Activated CD4-positive, alpha-beta T cell treated with anti-CD3 and anti-CD28 coated beads for 36 hours (primary cell): ENCODE results near the gene GGN. TPM values are rescaled to one million over a fixed set of nuclear protein-coding genes. Genes with fewer than 3 reads are reported as not detected.
"Not testable (repeated sequence)": the region's sequence is repeated elsewhere in the genome, so short reads cannot be mapped to it uniquely, and the experiment has no call there.

Experiments used
- ATAC-seq: fragments of 200-7000 bp; cut with Tn5 transposase; one replicate; pipeline ENCODE4 v1.10.0; 2021; ENCODE audit warnings: mild to moderate bottlenecking, moderate library complexity
- CTCF ChIA-PET: fragments of 350-600 bp; sonication (Branson Sonifier 250); formaldehyde crosslinking; loops from one replicate; lab custom pipeline; 2021; ENCODE audit warnings: antibody characterized with exemption; lab: Charles Lee
- POLR2A ChIA-PET: fragments of 350-600 bp; sonication (Branson Sonifier 250); formaldehyde crosslinking; loops from one replicate; lab custom pipeline; 2021; ENCODE audit warnings: antibody characterized with exemption, inconsistent platforms; lab: Charles Lee
- DNase-seq: peaks from one replicate; pipeline ENCODE4 v3.0.0-alpha.2; 2020
- H3K27ac Mint-ChIP-seq: one replicate; pipeline ENCODE4 v1.8.0; 2021; ENCODE audit warnings: mixed read lengths
- H3K27me3 Mint-ChIP-seq: one replicate; pipeline ENCODE4 v1.8.0; 2021; ENCODE audit warnings: mixed read lengths
- H3K36me3 Mint-ChIP-seq: one replicate; pipeline ENCODE4 v1.8.0; 2021; ENCODE audit warnings: low read depth, mixed read lengths
- H3K4me1 Mint-ChIP-seq: one replicate; pipeline ENCODE4 v1.8.0; 2021; ENCODE audit warnings: mixed read lengths
- H3K4me3 Mint-ChIP-seq: one replicate; pipeline ENCODE4 v1.8.0; 2021; ENCODE audit warnings: mild to moderate bottlenecking, moderate library complexity, mixed read lengths
- H3K9me3 Mint-ChIP-seq: one replicate; pipeline ENCODE4 v1.8.0; 2021; ENCODE audit warnings: low read depth, mixed read lengths
- intact Hi-C, 2 experiments: fragments of 100-400 bp; cut with DNase I in 1 of 2; cut with micrococcal nuclease in 1 of 2; formaldehyde crosslinking; loops; one replicate each; pipeline versions ENCODE4 v1.14.2 to v1.15.1; 2022 to 2024; cut with DNase I, micrococcal nuclease
- total RNA-seq, 2 experiments: library from RNA; stranded (reverse); gene quantifications; one replicate each; pipeline ENCODE4 v1.2.3, GENCODE V29; 2021

Gene GGN
- total RNA-seq, 2 experiments from 2014 or later = 0.30 to 0.51 TPM

DNA sequence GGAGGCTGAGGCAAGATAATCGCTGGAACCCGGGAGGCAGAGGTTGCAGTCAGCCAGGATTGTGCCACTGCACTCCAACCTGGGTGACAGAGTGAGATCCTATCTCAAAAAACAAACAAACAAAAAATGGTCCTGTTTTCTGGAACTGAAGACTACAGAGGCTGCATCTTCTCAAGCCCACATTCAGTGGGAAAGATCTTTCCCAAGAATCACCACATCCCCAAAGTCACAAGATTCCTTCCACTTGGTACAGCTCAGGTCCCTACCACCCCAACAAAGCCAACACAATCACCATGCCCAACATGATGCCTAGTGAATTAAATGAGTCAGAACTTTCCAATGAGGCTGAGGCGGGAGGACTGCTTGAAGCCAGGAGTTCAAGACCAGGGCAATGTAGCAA is 37.0 kb downstream of the GGN start:
- H3K36me3 Mint-ChIP-seq = no peaks in the 10 kb centered on the region
- H3K27ac Mint-ChIP-seq = no peak overlapping the region
- no peaks in the 10 kb centered on the region for H3K27me3 Mint-ChIP-seq
- POLR2A ChIA-PET = no interaction called here
- CTCF ChIA-PET = interaction anchor here (1.1 kb wide), 1 partner anchor 449 kb away, joined by 3 read pairs; no protein-coding TSS in a partner anchor
- ATAC-seq = no peak
- no peak overlapping the region for H3K4me3 Mint-ChIP-seq
- no peaks in the 10 kb centered on the region for H3K9me3 Mint-ChIP-seq
- intact Hi-C loops = no loop called here
- H3K4me1 Mint-ChIP-seq = no peaks in the 10 kb centered on the region
- no peak for DNase-seq

DNA sequence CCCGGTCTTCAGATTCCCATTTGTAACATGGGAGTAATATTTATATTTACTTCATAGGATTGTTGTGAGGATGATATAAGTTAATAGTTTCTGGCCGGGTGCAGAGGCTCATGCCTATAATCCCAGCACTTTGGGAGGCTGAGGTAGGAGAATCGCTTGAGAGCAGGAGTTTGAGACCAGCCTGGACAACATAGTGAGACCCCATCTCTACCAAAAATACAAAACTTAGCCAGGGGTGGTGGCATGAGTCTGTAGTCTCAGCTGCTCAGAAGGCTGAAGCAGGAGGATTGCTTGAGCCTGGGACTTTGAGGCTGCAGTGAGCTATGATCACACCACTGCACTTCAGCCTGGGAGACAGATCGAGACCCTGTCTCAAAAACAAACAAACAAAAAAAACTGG is 41.0 kb downstream of the GGN start:
- no peaks in the 10 kb centered on the region for H3K36me3 Mint-ChIP-seq
- ChIA-PET POLR2A (no interaction called here), CTCF (interaction anchor here (0.6 kb wide), 1 partner anchor 616 kb away, joined by 3 read pairs; no protein-coding TSS in a partner anchor)
- DNase-seq = no peak
- no peaks in the 10 kb centered on the region for H3K4me1 Mint-ChIP-seq
- no peaks in the 10 kb centered on the region for H3K9me3 Mint-ChIP-seq
- H3K27ac Mint-ChIP-seq = no peak overlapping the region
- no peak overlapping the region for H3K4me3 Mint-ChIP-seq
- H3K27me3 Mint-ChIP-seq = no peaks in the 10 kb centered on the region
- ATAC-seq = no peak
- intact Hi-C loops = no loop called here

DNA sequence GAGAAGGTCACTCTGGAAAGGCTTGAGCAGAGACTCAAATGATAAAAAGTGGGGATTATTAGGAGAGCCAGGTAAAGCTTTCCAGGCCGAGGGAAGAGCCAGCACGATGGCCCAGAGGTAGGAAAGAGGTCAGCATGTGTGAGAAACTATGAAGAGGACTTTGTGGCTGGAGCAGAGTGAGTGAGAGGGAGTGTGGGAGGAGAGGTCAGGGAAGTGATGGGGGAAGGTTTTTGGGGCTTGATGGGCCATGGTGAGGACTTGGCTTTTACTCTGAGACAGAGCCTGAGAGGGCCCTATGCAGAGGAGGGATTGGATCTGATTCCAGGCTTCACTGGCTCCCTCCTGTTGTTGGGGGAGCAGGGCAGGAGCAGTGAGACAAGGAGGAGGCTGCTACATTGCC is 46.9 kb downstream of the GGN start:
- Mint-ChIP-seq H3K4me3 (no peak overlapping the region), H3K9me3 (no peaks in the 10 kb centered on the region), H3K36me3 (no peaks in the 10 kb centered on the region), H3K27ac (no peak overlapping the region), H3K4me1 (peaks cover 12% of the 10 kb centered on the region), H3K27me3 (no peaks in the 10 kb centered on the region)
- POLR2A ChIA-PET = interaction anchor here (0.6 kb wide), 1 partner anchor 252 kb away, joined by 6 read pairs; no protein-coding TSS in a partner anchor
- ATAC-seq = no peak
- DNase-seq = no peak
- intact Hi-C loops = no loop called here
- CTCF ChIA-PET = interaction anchor here (0.8 kb wide), 1 partner anchor 439 kb away, joined by 3 read pairs; no protein-coding TSS in a partner anchor

DNA sequence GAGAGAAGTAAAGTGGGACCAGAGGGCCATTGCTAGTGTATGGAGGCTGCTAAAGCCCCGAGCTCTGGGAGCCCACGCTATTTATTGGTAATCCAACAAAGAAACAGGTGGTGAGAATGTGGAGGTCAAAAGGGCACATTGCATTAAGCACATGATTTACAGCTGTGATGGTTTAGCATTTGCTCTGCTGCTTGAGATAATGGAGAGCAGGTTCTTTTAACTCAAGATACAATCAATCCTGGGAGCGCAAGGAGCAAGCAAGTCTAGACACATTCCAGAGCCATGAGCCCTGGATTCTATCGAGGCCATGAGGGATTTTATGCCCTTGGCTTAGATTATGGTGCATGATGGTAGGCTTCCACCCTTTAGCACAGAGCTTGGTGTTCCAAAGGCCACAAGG is 48.8 kb downstream of the GGN start:
- H3K27ac Mint-ChIP-seq, POLR2A ChIA-PET, DNase-seq, H3K9me3 Mint-ChIP-seq, H3K4me3 Mint-ChIP-seq, H3K36me3 Mint-ChIP-seq, ATAC-seq, H3K27me3 Mint-ChIP-seq: not testable (repeated sequence)
- CTCF ChIA-PET = interaction anchor here (0.6 to 2.4 kb wide), 5 partner anchors 35 to 350 kb away, joined by 3 to 9 read pairs (median 4); partner anchors contain the start of gene PSMD8
- peaks cover 12% of the 10 kb centered on the region for H3K4me1 Mint-ChIP-seq
- intact Hi-C loops = loop anchor here (5.0 kb wide), 3 partner anchors 48 to 682 kb away; partner anchors contain the start of genes GGN (in 1 of the 2), SPRED3 (in 1 of the 2), ZFP30 (in 1 of the 2) and ZNF573 (in 1 of the 2)

DNA sequence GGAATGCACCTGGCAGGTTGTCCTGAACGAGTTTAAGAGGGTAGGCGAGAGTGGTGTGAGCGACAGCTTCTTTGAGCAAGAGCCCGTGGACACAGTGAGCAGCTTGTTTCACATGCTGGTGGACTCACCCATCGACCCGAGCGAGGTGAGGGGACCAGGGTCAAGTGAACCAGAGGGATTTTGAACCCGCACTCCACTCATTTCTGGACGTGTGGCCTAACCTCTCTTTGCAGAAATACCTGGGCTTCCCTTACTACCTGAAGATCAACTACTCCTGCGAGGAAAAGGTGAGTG is 50.5 kb downstream of the GGN start:
- H3K27me3 Mint-ChIP-seq = no peaks in the 10 kb centered on the region
- peak overlapping the region; percentile 98 for H3K27ac Mint-ChIP-seq
- no peaks in the 10 kb centered on the region for H3K9me3 Mint-ChIP-seq
- intact Hi-C loops = loop anchor here (2.0 to 5.0 kb wide), 5 partner anchors 50 to 680 kb away; partner anchors contain the start of genes GGN (in 1 of the 2), MRPS12 (in 1 of the 2), SARS2 (in 1 of the 2) and SPINT2 (in 1 of the 2)
- no peak for ATAC-seq
- CTCF ChIA-PET = interaction anchor here (1.0 to 2.4 kb wide), 2 partner anchors 65 to 94 kb away, joined by 3 to 9 read pairs; partner anchors contain the start of gene FAM98C
- POLR2A ChIA-PET = no interaction called here
- DNase-seq = no peak
- peaks cover 12% of the 10 kb centered on the region for H3K4me1 Mint-ChIP-seq
- H3K4me3 Mint-ChIP-seq = peak overlapping the region; percentile 82
- H3K36me3 Mint-ChIP-seq = no peaks in the 10 kb centered on the region

DNA sequence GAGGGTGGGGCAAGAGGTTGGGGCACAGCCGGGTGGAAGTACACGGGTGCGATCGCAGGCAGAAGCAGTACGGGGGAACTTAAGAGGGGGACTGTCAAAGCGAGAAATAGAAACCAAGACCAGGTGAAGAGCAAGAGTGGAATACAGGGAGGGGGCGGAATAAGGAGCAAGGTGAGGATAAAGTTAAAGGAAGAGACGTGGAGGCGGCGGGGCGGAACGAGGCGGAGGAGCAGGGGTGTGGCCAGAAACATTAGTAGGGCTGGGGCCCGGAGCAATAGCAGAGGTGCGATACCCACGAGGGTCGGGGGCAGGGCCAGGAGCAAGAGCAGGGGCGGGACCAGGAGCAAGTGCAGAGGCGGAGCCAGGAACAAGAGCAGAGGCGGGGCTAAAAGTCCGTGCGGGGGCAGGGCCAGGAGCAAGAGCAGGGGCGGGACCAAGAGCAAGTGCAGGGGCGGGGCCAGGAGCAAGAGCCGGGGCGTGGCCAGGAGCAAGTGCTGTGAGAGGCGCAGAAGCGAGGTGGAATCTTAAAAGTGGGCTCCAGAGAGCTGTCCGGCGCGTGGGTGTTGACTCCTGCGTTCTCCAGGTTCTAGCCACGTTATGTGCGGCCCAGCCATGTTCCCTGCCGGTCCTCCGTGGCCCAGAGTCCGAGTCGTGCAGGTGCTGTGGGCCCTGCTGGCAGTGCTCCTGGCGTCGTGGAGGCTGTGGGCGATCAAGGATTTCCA is 51.0 kb downstream of the GGN start:
- Mint-ChIP-seq H3K4me3 (peak overlapping the region; percentile 82), H3K27me3 (no peaks in the 10 kb centered on the region), H3K4me1 (peaks cover 12% of the 10 kb centered on the region), H3K9me3 (no peaks in the 10 kb centered on the region), H3K27ac (peak overlapping the region; percentile 98), H3K36me3 (no peaks in the 10 kb centered on the region)
- intact Hi-C loops = loop anchor here (1.0 to 5.0 kb wide), 19 partner anchors 20 to 679 kb away; partner anchors contain the start of genes GGN (in 2 of the 2), MRPS12 (in 2 of the 2), PSMD8 (in 2 of the 2) and SARS2 (in 2 of the 2)
- ChIA-PET CTCF (interaction anchor here (0.9 to 2.4 kb wide), 6 partner anchors 37 to 430 kb away, joined by 3 to 11 read pairs (median 4); partner anchors contain the start of genes FAM98C, PSMD8, SIPA1L3 and WDR87), POLR2A (interaction anchor here (1.5 kb wide), 1 partner anchor 38 kb away, joined by 14 read pairs; the partner anchor contains the start of gene PSMD8)
- DNase-seq (peak; percentile 99), ATAC-seq (peak; percentile 70)

DNA sequence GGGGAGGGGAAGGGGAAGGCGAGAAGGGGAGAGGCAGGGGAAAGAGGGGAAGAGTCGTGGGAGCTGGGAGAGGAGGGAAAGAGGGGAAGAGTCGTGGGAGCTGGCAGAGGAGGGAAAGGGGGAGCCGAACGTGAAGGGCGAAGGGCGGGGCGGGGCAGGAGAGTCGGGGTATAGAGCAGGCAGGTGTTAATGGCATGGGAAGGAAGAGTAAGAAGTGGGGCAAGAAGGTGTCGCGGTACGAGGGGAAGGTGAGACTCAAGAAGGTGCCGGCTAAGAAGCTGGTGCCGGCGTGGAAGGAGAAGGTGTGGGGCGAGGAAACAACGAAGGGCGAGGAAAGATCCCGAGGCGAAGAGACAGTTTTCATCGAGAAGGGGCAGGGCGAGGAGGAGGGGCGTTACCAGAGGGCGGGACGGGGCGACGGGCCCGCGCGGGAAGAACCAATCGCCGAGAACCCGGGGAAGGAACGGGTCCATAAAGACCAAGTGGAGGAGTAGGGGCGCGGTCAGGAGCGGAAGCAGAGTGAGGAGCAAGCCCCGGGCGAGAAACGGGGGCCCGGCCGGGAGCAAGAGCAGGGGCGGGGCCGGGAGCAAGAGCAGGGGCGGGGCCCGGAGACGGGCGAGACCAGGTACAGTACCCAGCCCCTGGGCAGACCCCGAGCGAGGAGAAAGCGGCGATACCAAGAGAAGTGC is 51.7 kb downstream of the GGN start:
- H3K4me3 Mint-ChIP-seq = peak overlapping the region; percentile 82
- ATAC-seq (peak; percentile 75), DNase-seq (peak; percentile 98)
- no peaks in the 10 kb centered on the region for H3K36me3 Mint-ChIP-seq
- CTCF ChIA-PET = interaction anchor here (0.6 to 1.8 kb wide), 15 partner anchors 12 to 430 kb away, joined by 3 to 11 read pairs (median 3); partner anchors contain the start of genes FAM98C, PSMD8, SIPA1L3 and WDR87
- POLR2A ChIA-PET = interaction anchor here (0.7 to 1.5 kb wide), 2 partner anchors 38 to 429 kb away, joined by 3 to 14 read pairs; partner anchors contain the start of genes PSMD8 and SIPA1L3
- H3K27me3 Mint-ChIP-seq = no peaks in the 10 kb centered on the region
- H3K4me1 Mint-ChIP-seq = peaks cover 12% of the 10 kb centered on the region
- intact Hi-C loops = loop anchor here (1.0 to 5.0 kb wide), 25 partner anchors 20 to 679 kb away; partner anchors contain the start of genes GGN (in 2 of the 2), MRPS12 (in 2 of the 2), PSMD8 (in 2 of the 2) and SARS2 (in 2 of the 2)
- H3K27ac Mint-ChIP-seq = peak overlapping the region; percentile 98
- no peaks in the 10 kb centered on the region for H3K9me3 Mint-ChIP-seq

Other genes with a start within 250 kb of the GGN start
- gene DPF1, start 163.8 kb downstream of the GGN start, total RNA-seq = 1 to 10 TPM in 1 of 2 experiments, under 1 TPM in 1; 0.91 to 1.2 TPM
- gene PPP1R14A, start 131.7 kb downstream of the GGN start, total RNA-seq = 1 to 10 TPM; 1.6 to 1.7 TPM
- 10 to 100 TPM; 46.0 to 49.0 TPM for gene SPINT2, start 123.5 kb downstream of the GGN start, total RNA-seq
- not detected for gene C19orf33, start 83.8 kb downstream of the GGN start, total RNA-seq
- gene YIF1B, start 72.1 kb downstream of the GGN start, total RNA-seq = 10 to 100 TPM; 76.3 to 90.1 TPM
- gene KCNK6, start 68.2 kb downstream of the GGN start, total RNA-seq = 10 to 100 TPM in 1 of 2 experiments, 1 to 10 TPM in 1; 9.6 to 10.2 TPM
- gene CATSPERG, start 52.2 kb downstream of the GGN start, total RNA-seq = 1 to 10 TPM; 3.3 to 3.4 TPM
- gene PSMD8, start 13.5 kb downstream of the GGN start, total RNA-seq = 100 to 1,000 TPM; 219 to 275 TPM
- 1 to 10 TPM; 3.0 to 4.5 TPM for gene SPRED3, start 663 bp upstream of the GGN start, total RNA-seq
- 10 to 100 TPM; 19.6 to 24.8 TPM for gene FAM98C, start 15.1 kb upstream of the GGN start, total RNA-seq
- gene RASGRP4, start 38.2 kb upstream of the GGN start, total RNA-seq = 1 to 10 TPM; 5.6 to 5.9 TPM
- gene RYR1, start 45.7 kb upstream of the GGN start, total RNA-seq = 1 to 10 TPM; 2.0 to 3.1 TPM
- 100 to 1,000 TPM; 195 to 198 TPM for gene MAP4K1, start 229.9 kb upstream of the GGN start, total RNA-seq
- gene EIF3K, start 231.2 kb upstream of the GGN start, total RNA-seq = 100 to 1,000 TPM; 269 to 297 TPM